ENCODE data around the gene PRCD.
A peak's percentile ranks its signal among the peaks of the same experiment; 100 is the strongest.

PRCD gene

DNA sequence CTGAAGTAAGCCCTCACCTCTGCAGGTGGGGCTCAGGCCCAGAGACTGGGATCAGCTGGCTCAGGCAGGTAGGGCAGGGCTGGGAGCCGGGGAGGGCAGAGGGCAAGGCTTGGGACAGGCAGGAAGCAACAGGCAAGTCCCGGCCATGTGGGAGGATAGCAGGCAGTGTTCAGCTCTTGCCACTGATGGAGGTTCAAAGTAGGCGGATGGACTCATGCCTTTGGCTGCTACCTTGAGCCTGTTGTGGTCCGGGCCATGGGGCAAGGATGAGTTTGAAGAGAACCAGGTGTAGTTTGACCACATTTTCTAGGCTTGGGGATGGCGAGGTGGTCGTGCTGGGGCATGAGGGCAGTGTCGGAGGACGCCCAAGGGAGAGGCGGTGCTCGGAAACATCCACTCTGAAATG, 2.7 kb downstream of the PRCD start:
- no peak for DNase-seq

DNA sequence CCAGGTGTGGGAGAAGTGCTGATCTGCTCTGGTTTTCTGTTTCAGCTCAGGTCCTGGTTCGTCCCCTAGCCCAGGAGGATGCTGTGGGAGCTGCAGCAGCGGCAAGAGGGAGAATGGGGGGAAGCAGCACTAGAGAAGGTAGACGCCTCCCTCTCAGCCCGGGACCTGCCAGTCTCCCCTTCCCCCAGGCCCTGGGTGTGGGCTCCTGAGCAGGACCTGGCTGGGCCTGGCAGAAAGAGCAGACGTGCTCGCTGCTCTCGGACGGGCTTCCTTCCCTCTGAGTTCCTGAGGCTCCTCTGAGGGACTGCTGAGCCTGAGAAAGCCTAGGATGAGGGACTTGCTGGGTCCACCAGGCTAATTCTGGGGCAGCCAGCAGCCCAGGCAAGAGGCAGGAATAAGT, 3.1 kb downstream of the PRCD start:
- DNase-seq, result no peak

DNA sequence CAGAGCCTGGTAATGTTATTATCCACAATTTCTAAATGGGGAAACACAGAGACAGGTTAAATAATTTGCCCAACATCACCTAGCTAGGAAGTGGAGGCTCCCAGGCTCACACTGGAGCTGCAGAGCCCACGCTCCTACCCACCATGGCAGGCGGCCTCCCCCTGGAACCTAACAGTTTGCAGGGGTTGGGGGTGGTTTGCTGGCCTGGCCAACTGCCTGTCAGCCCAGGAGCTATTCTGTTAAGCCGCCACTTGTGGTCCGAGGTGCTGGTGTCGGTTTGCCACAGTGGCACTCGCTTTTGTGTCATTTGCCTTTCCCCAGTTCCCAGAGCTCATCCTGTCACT, 3.6 kb downstream of the PRCD start:
- no peak for DNase-seq

DNA sequence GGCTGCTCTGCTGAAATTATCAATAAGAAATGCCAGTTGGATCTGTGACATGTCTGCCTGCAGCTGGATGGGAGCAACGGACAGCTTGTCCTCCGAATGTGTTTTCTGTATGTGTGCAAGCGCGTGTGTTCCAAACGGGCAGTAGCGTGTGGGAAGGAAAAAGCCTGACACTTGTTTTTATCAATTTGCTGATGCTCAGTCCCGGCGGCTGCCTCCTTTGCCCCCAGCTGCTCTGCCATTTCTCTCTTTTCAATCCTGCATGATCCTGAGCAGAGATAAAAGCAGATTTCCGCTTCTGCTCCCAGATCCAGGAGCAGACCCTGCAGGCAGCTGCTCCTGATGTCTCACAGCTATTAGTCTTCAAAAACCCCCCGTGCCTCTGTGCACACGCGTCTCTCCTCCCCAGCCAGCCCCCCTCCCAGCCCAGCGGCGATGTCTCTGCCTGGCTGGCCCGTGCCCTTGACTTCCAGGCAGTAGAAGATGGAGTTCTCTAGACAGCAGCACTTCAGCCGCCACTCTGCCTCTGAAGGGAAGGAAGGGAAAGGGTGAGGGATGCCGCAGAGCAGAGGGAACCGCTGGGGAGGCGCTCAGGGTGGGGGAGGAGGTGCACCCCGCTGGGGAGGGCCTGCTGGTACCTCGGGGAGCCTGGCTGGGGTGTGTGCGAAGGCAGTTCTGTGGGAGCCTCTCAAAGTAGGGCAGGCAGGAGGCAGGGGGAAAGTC, 4.1 kb downstream of the PRCD start:
- DNase-seq, result no peak

DNA sequence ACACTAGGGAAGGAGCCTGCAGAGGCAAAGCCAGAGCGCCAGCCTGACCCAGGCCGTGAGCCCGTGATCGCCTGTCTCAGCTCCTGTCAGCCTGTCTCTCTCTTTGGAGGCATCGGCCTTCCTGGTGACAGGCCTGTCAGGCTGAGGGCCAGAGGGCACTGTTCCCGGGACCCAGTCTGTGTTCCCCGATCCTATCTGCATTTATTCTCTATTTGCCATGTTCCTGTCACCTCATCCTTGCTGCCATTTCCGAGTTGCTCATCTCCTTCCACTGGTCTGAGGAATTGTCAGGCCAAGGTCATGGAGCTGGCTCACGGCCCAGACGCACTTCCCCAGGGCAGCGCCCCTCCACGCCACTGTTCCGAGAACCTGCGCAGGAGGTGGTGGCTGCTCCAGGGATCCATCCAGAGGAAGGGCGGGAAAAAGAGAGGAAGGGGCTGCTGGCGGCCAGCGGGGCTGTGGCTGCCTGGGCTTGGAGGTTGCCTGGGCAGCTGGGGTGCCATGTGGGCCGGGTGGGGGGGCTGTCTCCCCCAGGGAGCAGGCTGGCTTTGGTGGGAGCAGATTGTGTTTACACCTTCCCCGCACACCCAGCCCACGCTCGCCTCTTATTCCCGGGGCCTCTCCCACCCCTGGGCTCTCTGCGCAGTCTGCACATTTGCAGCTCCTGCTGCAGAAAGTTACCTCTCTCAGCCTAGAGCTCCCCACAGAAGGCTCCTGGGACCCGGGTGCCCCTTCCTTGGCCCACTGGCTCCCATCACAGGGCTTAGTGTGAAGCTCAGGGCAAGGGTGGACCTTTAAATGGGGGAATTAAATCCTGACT, 4.9 kb downstream of the PRCD start:
- DNase-seq, result no peak

DNA sequence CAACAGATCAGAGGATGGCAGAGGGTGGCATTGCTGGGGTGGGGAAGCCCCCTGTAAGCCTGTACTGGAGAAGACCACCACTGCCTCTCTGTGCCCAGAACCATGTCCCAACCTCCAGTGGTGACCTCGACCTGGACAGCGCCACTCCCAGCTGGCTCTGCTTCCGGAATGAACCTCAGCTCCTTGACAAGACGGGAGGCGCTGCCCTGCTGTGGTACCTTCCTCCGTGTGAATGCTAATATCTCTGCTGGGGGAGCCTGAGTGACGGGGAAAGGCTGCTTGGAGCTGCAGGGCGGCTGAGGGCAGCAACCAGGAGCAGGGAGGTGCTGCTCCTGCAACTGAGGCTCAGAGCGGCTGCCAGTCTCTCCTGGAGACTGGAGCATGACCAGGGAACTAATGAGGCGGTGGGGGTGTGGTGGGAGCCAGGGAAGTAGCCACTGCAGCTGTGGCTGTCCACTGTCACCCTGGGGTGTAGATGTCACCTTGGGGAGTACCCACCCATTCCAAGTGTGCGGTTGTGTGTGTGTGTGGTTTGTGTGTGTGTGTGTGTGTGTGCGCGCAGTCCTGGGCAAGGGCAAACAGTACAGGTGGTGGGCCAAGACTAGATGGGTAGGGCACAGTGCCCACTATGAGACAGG, 6.2 kb downstream of the PRCD start:
- DNase-seq, result no peak

DNA sequence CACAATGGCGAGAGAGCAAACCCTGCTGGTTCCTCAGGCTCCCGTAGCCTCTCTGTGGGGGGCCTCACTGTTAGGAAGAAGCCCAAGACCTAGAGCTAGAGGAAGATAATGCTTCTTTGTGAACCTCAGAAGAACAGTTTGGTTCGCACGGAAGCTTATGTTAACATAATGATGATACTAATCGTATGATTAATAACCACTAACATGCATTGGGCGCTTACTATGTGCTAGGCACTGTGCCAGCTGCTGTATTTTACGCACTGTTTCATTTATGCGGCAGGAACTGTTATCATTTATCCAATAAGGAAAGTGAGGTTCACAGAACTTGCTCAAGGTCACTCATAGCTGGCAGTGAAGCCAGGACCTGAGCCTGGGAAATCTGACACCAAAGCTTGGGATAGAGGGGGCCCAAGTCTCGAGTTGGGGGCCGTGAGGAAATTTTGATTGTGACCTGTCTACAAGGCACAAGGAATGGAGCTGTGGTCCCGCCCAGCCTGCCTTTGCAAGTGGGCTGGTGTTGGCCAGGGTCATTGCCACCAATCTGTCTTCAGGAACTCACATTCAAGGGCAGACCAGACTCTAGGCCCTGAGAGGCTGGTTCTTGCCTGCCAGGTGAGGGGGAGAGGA, 6.8 kb downstream of the PRCD start:
- DNase-seq, result no peak

DNA sequence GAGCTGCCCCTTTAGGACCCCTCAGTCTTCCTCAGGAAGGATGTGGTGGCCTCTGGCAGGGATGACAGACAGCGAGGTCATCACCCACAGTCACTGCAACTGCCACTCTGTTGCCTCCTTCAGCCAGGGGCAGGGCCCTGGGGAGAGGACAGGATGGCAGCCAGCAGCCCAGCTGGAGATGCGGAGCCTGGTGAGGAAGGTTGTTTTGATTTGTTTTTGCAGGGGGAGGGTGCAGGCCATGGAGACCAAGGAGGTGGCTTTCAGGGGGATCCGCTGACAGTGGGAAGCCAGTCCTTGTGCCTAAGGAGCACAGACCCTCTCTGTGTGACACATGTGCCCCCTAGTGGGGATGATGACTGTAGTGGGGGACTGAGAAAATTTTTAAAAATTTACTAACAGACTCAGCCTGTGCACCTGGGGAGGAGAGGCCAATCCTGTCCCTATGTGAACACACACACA, 7.4 kb downstream of the PRCD start:
- no peak for DNase-seq

DNA sequence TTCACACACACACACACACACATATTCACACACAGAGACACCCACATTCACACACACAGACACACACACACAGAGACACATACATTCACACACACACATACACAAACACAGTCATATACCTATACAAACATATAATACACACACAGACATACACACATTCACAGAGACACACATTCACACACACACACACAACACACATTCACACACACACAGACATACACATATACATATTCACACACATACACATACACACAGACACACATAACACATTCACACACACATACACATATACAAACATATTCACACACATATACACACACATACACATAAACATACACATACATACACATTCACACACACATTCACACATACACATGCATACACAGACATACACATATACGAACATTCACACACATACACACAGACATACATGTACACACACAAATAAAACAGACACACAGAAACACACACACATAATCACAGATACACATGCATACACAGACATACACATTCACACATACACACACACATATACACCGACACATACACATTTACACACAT, 7.9 kb downstream of the PRCD start:
- no peak for DNase-seq

DNA sequence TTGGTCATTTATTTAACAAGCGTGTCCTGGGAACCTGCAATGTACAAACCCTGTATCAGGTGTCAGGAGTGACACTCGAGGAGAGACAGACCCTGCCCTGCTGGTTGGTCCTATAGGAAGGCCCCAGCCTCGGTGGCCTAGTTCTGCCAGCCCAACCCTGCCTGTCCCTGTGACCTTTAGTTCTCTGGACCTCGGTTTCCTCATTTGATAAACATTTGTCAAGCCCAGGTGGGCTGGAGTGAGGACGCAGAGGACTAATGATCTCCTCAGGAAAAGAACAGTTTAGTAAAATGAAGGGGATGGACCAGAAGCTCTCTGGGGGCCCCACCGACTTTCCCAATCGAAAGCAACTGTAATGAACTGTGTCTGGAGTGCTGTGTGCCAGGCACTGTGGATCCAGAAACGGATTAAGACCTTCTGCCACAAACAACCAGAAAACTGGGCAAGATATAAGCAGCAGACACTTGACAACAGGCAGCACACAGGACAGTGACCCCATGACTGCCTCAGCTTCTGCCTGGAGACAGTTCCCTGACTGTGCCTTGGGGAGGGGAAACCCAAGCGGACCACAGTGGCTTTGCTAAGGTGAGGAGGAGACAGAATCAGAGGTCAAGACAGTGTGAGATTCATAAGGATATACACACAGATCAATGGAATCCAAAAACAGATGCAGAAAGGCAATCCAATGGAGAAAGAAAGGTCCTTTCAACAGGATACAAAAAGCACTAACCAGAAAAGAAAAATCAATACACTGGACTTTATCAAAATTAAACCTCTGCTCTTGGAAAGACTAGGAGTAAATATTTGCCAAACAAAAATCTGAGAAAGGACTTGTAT, 8.8 kb downstream of the PRCD start:
- DNase-seq, result no peak

DNA sequence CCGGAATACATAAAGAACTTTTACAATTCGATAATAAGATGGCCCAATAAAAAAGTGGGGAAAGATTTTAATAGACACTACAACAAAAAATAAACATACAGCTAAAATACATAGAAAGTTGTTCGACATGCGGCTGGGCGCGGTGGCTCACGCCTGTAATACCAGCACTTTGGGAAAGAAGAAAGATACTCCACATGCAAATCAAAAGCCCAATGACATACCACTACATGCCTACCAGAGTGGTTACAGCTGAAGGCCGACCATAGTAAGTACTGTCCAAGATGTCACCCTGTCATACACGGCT, 9.3 kb downstream of the PRCD start:
- DNase-seq, result no peak

DNA sequence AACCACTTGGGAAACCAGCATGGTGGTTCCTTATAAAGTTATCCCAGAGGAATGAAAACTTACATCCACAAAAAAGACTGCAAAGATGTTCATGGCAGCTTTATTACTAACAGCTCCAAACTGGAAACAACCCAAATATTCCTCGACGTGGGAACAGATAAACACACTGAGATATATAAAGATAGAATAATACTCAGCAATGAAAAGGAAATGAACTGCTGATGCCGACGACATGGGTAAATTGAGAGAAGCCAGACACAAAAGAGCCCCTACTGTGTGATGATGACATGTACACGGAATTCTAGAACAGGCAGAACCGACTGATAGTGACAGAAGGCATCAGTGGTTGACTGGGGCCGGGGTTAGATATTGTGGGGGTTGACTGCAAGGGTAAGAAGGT, 9.7 kb downstream of the PRCD start:
- no peak for DNase-seq

DNA sequence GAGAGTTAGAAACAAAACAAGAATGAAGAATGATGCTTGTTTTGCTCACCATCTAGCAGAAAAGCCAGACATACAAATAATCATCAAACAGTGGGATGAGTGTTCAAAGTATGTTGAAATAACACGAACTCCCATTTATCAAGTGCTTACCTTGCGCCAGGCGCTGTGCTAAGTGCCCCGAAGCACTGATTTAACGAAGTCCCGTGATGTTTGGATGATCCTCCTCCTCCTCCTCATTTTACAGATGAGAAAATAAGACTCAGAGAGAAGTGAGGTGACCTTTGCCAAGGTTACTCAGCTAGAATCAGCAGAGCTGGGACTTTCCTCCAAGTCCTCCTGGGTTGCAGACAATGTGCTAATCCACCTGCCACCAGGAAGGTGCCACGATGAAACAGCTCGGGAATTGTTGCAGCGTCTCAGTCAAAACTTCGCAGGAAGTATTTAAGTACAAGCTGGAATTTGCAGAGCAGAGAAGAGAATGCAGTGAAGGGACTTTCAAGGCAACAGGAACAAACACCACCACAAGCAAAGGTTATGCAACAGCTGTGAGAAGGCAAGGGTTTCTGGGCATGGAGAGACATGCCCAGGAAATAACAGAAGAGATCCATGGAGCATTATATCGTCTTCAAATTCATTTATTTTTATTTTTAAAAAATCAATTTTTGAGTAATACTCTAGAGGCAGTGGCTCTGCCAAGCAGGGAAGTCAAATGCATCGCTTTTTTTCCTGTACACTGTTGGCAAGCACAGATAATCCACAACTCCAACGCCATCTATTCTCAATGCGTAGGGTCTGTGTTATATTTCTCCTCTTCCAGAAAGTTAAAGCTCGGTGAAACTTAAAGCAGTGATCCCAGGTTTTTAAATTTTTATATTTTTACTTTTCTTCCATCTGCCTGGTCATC, 11.1 kb downstream of the PRCD start:
- DNase-seq, result peak; percentile 12

DNA sequence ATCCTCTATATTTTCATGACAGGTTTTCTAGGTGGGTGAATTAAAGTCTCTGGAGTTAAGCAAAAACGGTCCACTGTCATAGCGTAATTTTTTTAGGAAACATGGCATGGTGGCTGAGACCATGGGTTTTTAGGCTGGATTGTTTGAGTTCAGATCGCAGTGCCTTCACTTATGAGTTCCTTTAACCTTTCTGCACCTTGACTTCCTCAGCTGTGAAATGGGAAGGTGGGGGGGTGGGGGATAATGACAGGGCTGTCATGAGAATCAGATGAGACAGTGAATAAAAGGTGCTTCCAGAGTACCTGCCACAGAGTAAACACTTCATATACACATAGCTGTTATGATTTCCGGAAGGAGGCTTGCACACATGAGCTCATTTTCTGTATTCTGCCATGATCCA, 11.8 kb downstream of the PRCD start:
- no peak for DNase-seq

DNA sequence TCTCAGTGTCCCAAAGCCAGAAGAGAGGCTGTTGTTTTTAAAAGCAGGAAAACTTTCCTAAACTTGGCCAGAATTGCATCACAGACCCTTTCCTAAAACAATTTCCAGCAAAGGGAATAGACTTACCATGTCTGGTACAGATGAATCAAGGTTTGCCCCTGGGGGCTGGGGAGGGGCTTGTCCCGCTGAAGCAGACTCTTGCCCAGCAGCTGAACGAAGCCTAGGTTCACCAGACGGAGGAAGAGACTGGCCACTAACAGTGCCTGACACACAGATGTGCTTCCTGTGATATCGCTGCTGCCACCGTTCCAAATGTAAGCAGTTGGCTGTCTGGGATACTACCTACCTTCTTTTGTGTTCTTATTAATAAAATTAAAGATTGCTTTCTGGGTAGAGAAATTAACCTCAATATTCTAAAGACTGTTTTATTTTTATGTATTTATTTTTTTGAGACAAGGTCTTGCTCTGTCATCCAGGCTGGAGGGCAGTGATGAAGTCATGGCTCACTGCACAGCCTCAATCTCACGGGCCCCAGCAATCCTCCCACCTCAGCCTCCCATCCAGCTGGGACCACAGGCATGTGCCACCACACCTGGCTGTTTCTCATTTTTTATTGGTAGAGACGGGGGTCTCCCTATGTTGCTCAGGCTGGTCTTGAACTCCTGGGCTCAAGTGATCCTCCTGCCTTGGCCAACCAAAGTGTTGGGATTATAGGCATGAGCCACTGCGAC, 13.5 kb downstream of the PRCD start:
- no peak for DNase-seq

DNA sequence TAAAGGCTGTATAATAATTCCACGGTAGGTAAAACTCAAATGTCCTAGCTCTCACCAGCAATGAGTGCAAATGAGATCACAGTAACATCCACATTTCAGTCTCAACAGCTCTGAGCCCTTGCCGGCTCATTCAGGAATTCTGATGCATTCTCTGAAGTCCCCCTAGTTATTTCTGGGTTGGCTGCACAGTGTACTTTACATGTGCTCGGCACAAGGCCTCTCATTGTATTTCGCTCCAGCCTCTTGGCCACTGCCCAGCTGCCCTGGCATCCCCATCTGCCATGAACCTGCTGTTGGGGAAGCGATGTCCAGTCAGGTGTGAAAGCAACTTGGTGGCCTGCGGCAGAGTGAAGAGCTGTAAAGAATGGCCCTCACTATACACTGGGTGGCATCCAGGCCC, 14.3 kb downstream of the PRCD start:
- no peak for DNase-seq

DNA sequence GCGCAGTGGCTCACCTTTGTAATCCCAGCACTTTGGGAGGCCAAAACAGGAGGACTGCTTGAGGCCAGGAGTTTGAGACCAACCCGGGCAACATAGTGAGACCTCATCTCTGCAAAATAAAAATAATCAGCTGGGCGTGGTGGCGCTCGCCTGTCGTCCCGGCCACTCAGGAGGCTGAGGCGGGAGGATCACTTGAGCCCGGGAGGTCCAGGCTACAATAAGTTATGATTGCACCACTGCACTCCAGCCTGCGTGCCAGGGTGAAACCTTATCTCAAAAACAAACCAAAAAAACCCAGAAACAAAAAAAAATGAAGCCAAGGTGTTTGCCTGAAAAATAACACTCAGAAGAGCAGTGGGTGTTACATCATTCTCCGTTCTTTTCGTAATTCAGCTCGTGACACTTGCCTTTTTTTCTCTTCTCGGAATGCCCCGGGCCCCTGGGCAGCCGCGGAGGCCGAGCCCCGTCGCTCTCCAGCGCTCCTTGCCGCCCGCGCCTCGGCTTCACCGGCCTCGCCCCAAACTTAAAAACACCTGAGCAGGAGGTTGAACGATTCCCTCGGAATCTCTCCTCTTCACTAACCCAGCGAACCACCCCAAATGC, 17.0 kb downstream of the PRCD start:
- DNase-seq, result peak; percentile 15

DNA sequence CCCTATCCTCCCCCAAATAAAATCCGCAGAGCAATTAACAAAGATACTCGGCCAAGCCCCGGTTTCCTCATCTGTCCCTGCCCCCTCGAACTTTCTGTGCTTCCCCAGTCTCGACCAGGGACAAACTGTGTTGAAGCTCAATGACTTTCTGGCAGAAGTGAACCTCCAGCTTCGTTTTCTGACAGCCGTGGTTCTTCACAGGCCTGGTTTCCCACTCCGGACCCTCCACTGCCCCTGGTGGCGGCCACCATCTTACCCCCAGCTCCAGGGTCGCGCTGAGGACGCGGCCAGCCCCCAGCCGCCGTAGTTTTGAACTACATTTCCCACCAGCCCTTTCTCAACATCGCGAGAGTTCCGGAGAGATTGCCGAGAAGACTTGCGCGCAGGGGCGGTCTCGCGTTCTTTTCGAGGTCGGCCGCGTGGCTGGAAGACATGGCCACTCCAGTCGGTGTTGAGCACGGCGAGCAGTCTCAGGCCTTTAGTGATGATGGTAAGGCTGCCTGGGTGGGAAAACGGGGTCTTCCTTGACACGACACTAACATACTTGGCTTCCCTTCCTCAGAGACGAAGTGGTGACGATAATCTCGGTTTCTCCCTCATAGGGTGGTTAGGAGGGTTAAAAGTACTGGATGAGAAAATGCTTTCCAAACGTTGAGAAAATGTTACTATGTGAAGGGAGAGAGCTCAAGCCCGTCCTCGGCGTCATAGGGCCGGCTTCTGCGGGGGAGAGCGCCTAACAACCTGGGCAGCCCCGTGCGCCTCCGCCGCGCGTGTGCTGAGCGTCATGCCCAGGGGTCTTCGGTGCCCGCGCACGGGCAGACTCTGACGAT, 17.7 kb downstream of the PRCD start:
- peak; percentile 92 for DNase-seq

All from DMS79 treated with DMSO at 0.1 percent for 48 hours (cell line).